HG02759 (cell line): ENCODE measurements around the gene ELAVL3.
"Not testable (repeated sequence)": the region's sequence is repeated elsewhere in the genome, so short reads cannot be mapped to it uniquely, and the experiment has no call there.

Experiments
- ATAC-seq: cut with Tn5 transposase; IDR thresholded peaks from one replicate; pipeline ENCODE4 v1.9.1; 2021; ENCODE audit warnings: mild to moderate bottlenecking, moderate library complexity; ENCODE audit not compliant: unreplicated experiment

ELAVL3 gene

GRCh38 chr19:11489378-11489777 is 8.5 kb upstream of the ELAVL3 start:
- no peak for ATAC-seq

GRCh38 chr19:11486661-11487503 is 6.0 kb upstream of the ELAVL3 start:
- no peak for ATAC-seq

DNA sequence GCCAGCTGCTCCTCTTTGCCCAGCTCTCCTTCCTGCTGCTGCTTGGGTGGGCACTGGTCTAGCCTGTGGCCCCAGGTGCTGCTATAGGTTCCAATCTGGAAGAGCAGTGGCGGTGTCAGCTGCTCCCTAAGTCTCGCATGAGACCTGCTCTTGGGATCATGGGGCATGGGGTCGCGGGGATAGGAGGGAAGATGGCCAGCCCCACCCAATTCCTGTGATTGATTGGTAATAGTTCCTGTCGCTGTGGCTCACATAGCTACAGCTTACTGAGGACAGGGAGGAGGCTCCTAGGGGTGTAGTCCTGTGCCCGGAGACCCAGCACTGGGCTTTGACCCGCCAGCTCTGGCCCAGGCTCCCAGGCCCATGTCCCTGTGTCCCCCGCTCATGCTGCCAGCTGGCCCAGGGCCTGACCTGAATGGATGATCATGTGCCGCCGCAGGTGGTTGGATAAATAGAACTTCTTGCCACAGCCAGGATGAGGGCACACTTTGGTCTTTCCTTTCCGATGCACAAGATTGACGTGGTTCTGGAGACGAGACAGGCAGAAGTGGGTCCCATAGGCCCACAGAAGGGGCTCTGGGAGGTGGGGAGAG is 4.5 kb upstream of the ELAVL3 start:
- ATAC-seq, result no peak

- no peak for ATAC-seq
Observed at GRCh38 chr19:11483366-11484111, 2.7 kb upstream of the ELAVL3 start.

DNA sequence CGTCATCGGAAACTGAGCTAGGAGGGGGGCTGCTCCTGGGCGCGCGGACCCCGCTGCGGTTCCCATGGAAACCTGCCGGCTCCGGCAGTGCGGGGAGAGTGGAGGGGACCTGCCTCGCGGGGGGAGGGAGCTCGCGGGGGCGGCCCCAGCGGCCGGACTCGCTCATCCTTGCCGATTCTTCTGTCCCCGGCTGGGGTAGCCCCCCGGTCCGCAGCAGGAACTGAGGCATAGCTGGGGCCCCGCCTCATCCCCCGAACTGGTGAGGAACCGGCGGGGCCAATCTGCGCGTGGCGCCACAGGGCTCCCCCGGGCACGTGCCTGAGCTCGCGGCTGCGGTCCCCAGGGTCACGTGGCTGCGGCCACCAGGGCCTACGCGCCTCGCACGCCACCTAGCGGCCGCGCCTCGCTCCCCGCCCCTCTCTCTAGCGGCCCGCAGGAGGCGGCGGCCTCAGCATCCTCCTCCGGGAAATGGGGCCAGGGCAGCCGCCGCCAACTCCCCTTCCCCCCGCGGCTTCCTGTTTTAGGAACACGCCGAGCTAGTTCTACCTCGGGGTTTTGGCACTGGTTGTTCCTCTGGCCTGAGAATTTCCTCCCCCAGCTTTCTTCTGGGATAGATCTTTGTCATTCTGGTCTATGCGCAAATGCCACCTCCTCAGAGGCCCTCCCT is 1.7 kb upstream of the ELAVL3 start:
- peak; percentile 71 for ATAC-seq

DNA sequence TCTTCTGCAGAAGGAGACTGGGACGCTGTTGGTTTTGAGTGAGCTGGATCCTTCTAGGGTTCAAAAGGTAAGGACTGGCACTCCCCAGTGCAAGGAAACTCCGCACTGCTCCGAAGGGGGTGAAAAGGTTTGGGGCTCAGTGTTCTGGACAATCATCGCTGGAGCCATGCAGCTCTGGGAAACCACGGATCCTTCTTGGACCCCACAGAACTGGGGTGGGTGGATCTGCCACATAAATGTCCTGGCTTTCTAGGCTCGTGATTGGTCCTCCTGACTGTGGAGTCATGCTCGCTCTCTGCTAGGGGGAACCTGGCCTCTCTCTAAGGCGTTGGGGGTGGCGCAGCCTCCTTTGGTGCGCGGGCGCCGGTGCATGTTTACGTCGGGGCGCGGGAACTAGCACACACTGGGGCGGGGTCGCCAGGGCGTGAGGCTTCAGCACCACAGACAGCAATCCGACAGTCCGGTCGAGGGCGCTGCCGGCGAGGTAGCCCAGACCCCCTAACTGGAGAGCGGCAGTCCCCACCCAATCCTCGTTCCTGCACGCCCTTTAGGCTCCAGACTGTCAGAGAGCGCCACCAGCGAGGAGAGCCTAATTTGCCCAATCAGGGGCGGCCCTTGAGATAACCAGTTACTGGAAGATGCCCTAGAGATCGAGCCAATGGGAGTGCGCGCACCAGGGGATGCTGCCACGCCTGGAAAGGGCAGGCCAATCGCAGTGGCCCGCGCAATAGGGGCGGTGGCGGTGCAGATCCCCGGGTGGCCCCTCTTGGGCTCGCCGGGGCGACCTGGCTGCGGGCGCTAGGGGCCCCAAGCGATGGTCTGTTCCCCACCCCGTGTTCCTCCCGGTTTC is 913 bp upstream of the ELAVL3 start:
- ATAC-seq, result peak; percentile 62

DNA sequence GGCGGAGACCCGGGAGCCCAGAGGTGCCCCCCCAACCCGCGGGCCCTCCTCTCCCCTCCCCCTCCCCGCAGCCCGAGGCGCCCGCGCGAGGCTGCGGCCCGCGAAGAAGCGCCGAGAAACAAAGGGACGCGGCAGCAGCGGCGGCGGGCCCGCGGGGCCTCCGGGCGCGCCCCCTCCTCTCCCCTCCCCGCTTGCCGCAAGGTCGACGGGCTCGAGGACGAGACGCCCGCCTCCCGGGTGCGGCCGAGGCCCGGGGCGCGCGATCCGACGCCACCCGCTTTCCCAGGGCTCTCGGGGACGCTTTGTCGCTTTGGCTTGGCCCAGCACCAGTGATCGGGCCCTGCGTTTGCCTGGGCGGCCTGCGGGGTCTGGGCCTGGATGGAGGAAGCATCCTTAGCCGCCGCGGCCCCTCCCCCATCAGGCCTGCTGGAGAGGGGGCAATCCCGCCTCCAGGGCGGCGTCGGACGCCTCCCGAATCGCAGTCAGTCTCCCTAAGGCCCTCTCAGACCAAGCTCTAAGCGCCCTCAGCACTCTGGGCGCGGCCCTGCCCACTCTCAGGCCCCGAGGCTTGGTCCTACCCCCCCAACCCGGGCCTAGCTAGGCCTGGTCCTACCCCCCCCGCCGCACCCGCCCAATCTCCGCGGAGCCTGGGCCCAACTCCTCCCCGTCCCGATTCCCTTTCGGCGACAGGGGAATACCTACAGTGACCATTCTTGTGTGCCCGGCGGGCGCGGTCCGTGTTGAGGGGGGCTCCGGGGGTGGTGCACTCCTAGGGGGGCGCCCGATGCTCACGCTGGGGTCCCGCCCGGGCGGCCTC is 740 bp downstream of the ELAVL3 start:
- ATAC-seq, result no peak

- no peak for ATAC-seq
Observed at GRCh38 chr19:11479090-11479897, 1.6 kb downstream of the ELAVL3 start.

GRCh38 chr19:11478167-11479089 is 2.4 kb downstream of the ELAVL3 start:
- no peak for ATAC-seq

- ATAC-seq, result no peak
Observed at GRCh38 chr19:11475861-11476260, 5.0 kb downstream of the ELAVL3 start.

DNA sequence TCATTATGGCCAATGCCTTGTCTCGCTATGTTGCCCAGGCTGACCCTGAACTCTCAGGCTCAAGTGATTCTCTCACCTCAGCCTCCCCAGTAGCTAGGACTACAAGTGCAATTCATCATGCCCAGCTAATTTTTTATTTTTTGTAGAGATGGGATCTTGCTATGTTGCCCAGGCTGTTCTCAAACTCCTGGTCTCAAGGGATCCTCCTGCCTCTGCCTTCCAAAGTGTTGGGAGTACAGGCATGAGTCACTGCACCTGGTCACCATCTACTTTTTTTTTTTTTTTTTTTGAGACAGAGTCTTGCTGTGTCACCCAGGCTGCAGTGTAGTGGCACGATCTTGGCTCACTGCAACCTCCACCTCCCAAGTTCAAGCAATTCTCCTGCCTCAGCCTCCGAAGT is 5.5 kb downstream of the ELAVL3 start:
- ATAC-seq, result not testable (repeated sequence)

GRCh38 chr19:11473725-11474124 is 7.1 kb downstream of the ELAVL3 start:
- ATAC-seq, result no peak

DNA sequence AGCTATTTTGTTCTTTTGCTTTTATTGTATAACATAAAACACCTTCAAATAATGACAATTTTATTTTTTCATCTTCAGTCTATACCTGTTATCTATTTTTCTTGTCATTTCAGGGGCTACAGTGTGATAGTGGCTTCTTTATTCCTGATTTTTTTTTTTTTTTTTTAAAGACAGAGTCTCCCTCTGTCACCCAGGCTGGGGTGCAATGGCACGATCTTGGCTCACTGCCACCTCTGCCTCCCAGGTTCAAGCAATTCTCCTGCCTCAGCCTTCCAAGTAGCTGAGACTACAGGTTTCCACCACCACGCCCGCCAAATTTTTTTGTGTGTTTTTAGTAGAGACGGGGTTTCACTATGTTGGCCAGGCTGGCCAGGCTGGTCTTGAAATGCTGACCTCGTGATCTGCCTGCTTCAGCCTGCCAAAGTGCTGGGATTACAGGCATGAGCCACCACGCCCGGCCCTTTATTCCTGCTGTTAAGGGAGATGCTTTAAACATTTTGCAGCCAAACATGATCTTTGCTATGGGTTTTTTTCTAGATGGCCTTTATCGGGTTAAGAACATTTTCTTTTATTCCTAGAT is 12.5 kb downstream of the ELAVL3 start:
- not testable (repeated sequence) for ATAC-seq

- no peak for ATAC-seq
Observed at GRCh38 chr19:11465600-11465999, 15.2 kb downstream of the ELAVL3 start.

DNA sequence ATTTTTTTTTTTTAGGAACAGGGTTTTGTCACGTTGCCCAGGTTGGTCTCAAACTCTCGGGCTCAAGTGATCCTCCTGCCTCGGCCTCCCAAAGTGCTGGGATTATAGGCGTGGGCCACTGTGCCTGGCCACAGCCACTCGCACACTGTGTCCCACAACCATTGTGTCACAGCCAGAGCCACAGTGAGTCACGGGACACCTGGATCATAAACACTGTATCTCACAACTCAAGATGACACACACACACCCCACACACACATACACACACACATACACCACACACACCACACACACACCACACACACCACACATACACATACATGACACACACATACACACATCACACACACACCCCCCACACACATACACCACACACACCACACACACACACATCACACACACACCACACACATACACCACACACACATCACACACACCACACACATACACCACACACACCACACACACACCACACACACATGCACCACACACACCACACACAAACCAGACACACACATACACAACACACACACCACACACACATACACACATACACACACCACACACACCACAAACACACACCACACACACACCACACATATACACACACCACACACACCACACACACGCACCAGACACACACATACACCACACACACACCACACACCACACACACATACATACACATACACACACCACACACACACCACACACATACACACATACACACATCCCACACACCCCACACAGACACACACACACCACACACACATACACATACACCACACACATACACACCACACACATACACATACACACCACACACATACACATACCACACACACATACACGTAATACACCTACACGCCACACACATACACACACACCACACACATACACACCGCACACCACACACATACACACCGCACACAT is 16.2 kb downstream of the ELAVL3 start:
- ATAC-seq, result no peak

GRCh38 chr19:11463391-11463790 is 17.5 kb downstream of the ELAVL3 start:
- ATAC-seq, result no peak
